ENCODE data around the gene FAM120AOS.
A peak's percentile ranks its signal among the peaks of the same experiment; 100 is the strongest.

Gene FAM120AOS

GRCh38 chr9:93456504-93456903 lies 3.1 kb upstream of the FAM120AOS start:
- no peak overlapping the region for H3K4me3 ChIP-seq
- peak overlapping the region in 1 of 2 donors; percentile 3 for H3K27ac ChIP-seq
- TF ChIP-seq CTCF (IDR thresholded peaks at IDR 0.05), result no peak
- DNase-seq (ENCODE audit: low spot score), result no peak

GRCh38 chr9:93456022-93456421 lies 2.6 kb upstream of the FAM120AOS start:
- DNase-seq (ENCODE audit: low spot score), result no peak
- H3K4me3 ChIP-seq, result no peak overlapping the region
- no peak for TF ChIP-seq CTCF (IDR thresholded peaks at IDR 0.05)
- no peak overlapping the region for H3K27ac ChIP-seq

GRCh38 chr9:93452710-93453046 lies 703 bp downstream of the FAM120AOS start:
- no peak for TF ChIP-seq CTCF (IDR thresholded peaks at IDR 0.05)
- no peak for DNase-seq (ENCODE audit: low spot score)
- H3K4me3 ChIP-seq, result peak overlapping the region; percentile 96
- peak overlapping the region; percentile 84 to 98 for H3K27ac ChIP-seq

- TF ChIP-seq CTCF (IDR thresholded peaks at IDR 0.05), result no peak
- H3K4me3 ChIP-seq, result peak overlapping the region; percentile 96
- peak; percentile 76 for DNase-seq (ENCODE audit: low spot score)
- peak overlapping the region; percentile 84 to 98 for H3K27ac ChIP-seq
Observed at GRCh38 chr9:93451849-93452709, 1.3 kb downstream of the FAM120AOS start.

GRCh38 chr9:93450945-93451815 lies 2.2 kb downstream of the FAM120AOS start, which contains the start of gene FAM120A:
FAM120A (plus strand) TSS chr9:93451685; CDS start chr9:93451916, 231 bp downstream.
- DNase-seq (ENCODE audit: low spot score), result peak; percentile 81
- TF ChIP-seq CTCF (IDR thresholded peaks at IDR 0.05), result no peak

GRCh38 chr9:93447655-93448054 lies 5.7 kb downstream of the FAM120AOS start:
- DNase-seq (ENCODE audit: low spot score), result no peak
- no peak overlapping the region for H3K27ac ChIP-seq
- no peak for TF ChIP-seq CTCF (IDR thresholded peaks at IDR 0.05)
- H3K4me3 ChIP-seq, result no peak overlapping the region

More at GRCh38 chr9:93450945-93451815, 2.2 kb downstream of the FAM120AOS start, which contains the start of gene FAM120A:
- Histone ChIP-seq H3K4me3 (peak within 1 kb of the TSS; percentile 96), H3K27ac (peak within 1 kb of the TSS; percentile 84 to 98)
